ENCODE results near the gene SEC14L6.
"Not testable (repeated sequence)": the region's sequence is repeated elsewhere in the genome, so short reads cannot be mapped to it uniquely, and the experiment has no call there.

SEC14L6 gene

GRCh38 chr22:30546616-30547015, at the start of gene SEC14L6:
TSS of gene SEC14L6 (minus strand) at chr22:30546741. CDS start at chr22:30546682, 59 bp downstream.
- DNase-seq, result no peak

- no peak for DNase-seq
Observed at GRCh38 chr22:30596199-30596598, 49.7 kb upstream of the SEC14L6 start.

DNA sequence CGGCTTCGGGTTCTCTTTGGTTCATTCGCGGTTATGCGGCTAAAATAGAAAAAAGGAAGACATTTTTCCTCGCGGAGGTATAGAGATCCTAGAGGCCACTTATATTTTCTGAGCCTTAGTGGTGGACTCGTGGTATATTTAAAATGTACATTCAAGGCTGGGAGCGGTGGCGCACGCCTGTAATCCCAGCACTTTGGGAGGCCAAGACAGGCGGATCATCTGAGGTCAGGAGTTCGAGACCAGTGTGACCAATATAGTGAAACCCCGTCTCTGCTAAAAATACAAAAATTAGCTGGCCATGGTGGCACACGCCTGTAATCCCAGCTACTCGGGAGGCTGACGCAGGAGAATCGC, 45.8 kb upstream of the SEC14L6 start:
- DNase-seq, result not testable (repeated sequence)

GRCh38 chr22:30591588-30592359, 45.2 kb upstream of the SEC14L6 start, which contains the start of gene PES1:
TSS of gene PES1 (minus strand) at chr22:30591910. CDS start at chr22:30591833, 77 bp downstream.
- peak; percentile 94 for DNase-seq

DNA sequence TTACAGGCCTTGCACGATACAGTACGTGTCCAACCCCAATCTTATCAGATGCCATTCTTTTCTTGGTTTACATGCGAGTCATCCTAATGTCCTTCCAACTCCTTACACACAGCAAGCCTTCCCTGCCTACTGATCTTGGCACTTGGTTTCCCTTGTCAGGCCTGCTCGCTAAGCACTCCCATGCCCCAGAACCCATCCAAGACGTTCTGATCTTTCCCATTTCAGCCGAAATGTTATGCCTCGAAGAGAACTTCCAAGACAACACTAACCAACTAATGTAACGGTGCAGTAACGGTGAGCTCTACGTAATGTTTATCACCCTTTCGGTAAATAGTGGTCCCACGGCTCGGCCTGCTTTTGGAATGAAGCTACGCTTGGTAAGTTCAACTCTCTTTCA, 44.6 kb upstream of the SEC14L6 start:
- DNase-seq, result no peak

DNA sequence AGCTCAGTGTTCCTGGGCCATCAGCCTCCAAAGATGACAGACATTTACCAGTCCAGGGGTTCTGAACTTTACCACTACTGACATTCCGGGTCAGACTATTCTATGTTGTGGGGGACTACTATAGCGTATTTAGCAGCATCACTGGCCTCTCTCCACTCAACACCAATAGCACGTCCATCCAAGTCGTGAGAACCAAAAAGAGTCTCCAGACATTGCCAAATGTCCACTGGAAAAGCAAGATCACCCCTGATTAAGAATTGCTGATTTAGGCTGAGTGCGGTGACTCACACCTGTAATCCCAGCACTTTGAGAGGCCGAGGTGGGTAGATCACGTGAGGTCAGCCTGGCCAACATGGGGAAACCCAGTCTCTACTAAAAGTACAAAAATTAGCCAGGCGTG, 39.9 kb upstream of the SEC14L6 start:
- DNase-seq, result no peak

GRCh38 chr22:30584441-30584840, 37.9 kb upstream of the SEC14L6 start:
- DNase-seq, result no peak

- no peak for DNase-seq
Observed at GRCh38 chr22:30582788-30583545, 36.4 kb upstream of the SEC14L6 start.

GRCh38 chr22:30582051-30582450, 35.5 kb upstream of the SEC14L6 start:
- no peak for DNase-seq

- DNase-seq, result no peak
Observed at GRCh38 chr22:30580896-30581295, 34.4 kb upstream of the SEC14L6 start.

- DNase-seq, result no peak
Observed at GRCh38 chr22:30578481-30578880, 31.9 kb upstream of the SEC14L6 start.

- DNase-seq, result no peak
Observed at GRCh38 chr22:30575859-30576258, 29.3 kb upstream of the SEC14L6 start.

- no peak for DNase-seq
Observed at GRCh38 chr22:30574997-30575671, 28.6 kb upstream of the SEC14L6 start.

- DNase-seq, result no peak
Observed at GRCh38 chr22:30574095-30574981, 27.8 kb upstream of the SEC14L6 start, which contains the start of gene GAL3ST1. TSS of gene GAL3ST1 (minus strand) at chr22:30574665. CDS start at chr22:30557392, 17,273 bp downstream.

GRCh38 chr22:30573594-30574094, 27.1 kb upstream of the SEC14L6 start:
- no peak for DNase-seq

GRCh38 chr22:30572840-30573593, 26.5 kb upstream of the SEC14L6 start:
- no peak for DNase-seq

GRCh38 chr22:30572210-30572609, 25.7 kb upstream of the SEC14L6 start:
- DNase-seq, result no peak

DNA sequence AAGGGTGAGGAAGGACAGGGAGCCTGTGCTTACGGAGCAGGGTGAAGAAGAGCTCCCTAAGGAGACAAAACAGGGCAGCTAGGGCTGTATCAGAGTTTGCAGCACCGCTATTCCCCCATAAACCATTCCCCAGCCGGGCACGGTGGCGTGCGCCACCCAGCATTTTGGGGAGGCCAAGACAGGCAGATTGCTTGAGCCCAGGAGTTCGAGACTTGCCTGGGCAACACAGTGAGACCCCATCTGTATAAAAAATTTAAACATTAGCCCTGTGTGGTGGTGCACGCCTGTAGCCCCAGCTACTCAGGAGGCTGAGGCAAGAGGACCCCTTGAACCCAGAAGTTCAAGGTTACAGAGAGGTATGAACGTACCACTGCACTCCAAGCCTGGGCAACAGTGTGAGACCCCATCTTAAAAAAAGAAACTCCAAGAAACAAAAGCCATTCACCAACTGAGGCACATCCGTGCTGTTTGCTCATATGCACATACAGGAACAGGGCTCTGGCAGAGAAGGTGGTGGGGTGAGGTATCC, 23.2 kb upstream of the SEC14L6 start:
- DNase-seq, result no peak

- no peak for DNase-seq
Observed at GRCh38 chr22:30568137-30568805, 21.7 kb upstream of the SEC14L6 start.

GRCh38 chr22:30567277-30567676, 20.7 kb upstream of the SEC14L6 start:
- DNase-seq, result not testable (repeated sequence)

- no peak for DNase-seq
Observed at GRCh38 chr22:30566125-30566524, 19.6 kb upstream of the SEC14L6 start.

Measured in stimulated activated CD8-positive, alpha-beta memory T cell treated with anti-CD3 and anti-CD28 coated beads, Interleukin-4, amount 100 ng/mL, for 48 hours (primary cell).